Upper lobe of left lung (tissue), 4 donors: ENCODE measurements around the gene MOB3B.

Source experiments
- POLR2A ChIP-seq, 4 donors: fragments of 450-650 bp; IDR thresholded peaks; one replicate each; pipeline ENCODE4 v1.5.1; 2016 to 2017; ENCODE audit warnings: antibody characterized with exemption in 4 of 4, mild to moderate bottlenecking in 2 of 4
- POLR2AphosphoS5 ChIP-seq, 2 donors: sonication (generic); formaldehyde crosslinking; IDR thresholded peaks; one replicate each; pipeline ENCODE4 v1.5.1; 2017; ENCODE audit warnings: antibody characterized with exemption in 2 of 2
- TF ChIP-seq, protein P1 (sequence below), 6 experiments: fragments of 450-650 bp in 4 of 6; fragments of 200-600 bp in 2 of 6; sonication (generic) in 2 of 6; IDR thresholded peaks; one replicate each; pipeline ENCODE4 v1.5.1; 2016 to 2019; ENCODE audit warnings: antibody characterized with exemption in 6 of 6

DNA sequence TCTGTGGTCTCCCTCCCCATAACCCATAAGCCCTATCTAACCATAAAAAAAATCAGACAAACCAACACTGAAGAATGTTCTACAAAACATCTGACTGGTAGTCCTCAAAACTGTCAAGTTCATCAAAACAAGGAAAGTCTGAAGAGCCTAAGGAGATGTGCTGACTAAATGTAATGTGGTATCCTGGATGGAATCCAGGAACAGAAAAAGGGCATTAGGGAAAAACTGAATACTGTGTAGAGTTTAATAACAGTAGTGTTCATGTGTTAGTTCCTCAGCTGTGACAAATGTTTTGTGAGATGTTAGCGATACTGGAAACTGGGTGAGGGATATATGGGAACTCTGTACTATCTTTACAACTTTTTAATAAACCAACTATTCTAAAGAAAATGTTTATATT lies 157.0 kb downstream of the MOB3B start:
- TF ChIP-seq, protein P1, sequence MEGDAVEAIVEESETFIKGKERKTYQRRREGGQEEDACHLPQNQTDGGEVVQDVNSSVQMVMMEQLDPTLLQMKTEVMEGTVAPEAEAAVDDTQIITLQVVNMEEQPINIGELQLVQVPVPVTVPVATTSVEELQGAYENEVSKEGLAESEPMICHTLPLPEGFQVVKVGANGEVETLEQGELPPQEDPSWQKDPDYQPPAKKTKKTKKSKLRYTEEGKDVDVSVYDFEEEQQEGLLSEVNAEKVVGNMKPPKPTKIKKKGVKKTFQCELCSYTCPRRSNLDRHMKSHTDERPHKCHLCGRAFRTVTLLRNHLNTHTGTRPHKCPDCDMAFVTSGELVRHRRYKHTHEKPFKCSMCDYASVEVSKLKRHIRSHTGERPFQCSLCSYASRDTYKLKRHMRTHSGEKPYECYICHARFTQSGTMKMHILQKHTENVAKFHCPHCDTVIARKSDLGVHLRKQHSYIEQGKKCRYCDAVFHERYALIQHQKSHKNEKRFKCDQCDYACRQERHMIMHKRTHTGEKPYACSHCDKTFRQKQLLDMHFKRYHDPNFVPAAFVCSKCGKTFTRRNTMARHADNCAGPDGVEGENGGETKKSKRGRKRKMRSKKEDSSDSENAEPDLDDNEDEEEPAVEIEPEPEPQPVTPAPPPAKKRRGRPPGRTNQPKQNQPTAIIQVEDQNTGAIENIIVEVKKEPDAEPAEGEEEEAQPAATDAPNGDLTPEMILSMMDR (IDR thresholded peaks at IDR 0.05), result no peak
- no peak for TF ChIP-seq POLR2AphosphoS5 (IDR thresholded peaks at IDR 0.05)
- TF ChIP-seq POLR2A (IDR thresholded peaks at IDR 0.05), result no peak
